ENCODE data around the gene RAB36.

The RAB36 gene

GRCh38 chr22:23207729-23208393, 62.6 kb downstream of the RAB36 start:
- no peak for DNase-seq (ENCODE audit: low read depth)
- TF ChIP-seq MAX (IDR thresholded peaks at IDR 0.05; ENCODE audit: low read depth, low read length) (no peak), MYC (IDR thresholded peaks at IDR 0.05; ENCODE audit: low read depth, low read length) (no peak), CTCF (IDR thresholded peaks at IDR 0.05; ENCODE audit: low read depth, low read length) (no peak), POLR2A (IDR thresholded peaks at IDR 0.05; ENCODE audit: extremely low read depth, insufficient read length) (no peak)
- H3K4me3 ChIP-seq (ENCODE audit: low read depth, low read length) = no peak overlapping the region

- H3K4me3 ChIP-seq (ENCODE audit: low read depth, low read length) = no peak overlapping the region
- TF ChIP-seq CTCF (IDR thresholded peaks at IDR 0.05; ENCODE audit: low read depth, low read length) (no peak), MAX (IDR thresholded peaks at IDR 0.05; ENCODE audit: low read depth, low read length) (no peak), POLR2A (IDR thresholded peaks at IDR 0.05; ENCODE audit: extremely low read depth, insufficient read length) (no peak), MYC (IDR thresholded peaks at IDR 0.05; ENCODE audit: low read depth, low read length) (no peak)
- DNase-seq (ENCODE audit: low read depth) = no peak
Observed at GRCh38 chr22:23210428-23211170, 65.3 kb downstream of the RAB36 start.

- TF ChIP-seq MAX (IDR thresholded peaks at IDR 0.05; ENCODE audit: low read depth, low read length) (no peak), CTCF (IDR thresholded peaks at IDR 0.05; ENCODE audit: low read depth, low read length) (no peak), POLR2A (IDR thresholded peaks at IDR 0.05; ENCODE audit: extremely low read depth, insufficient read length) (no peak), MYC (IDR thresholded peaks at IDR 0.05; ENCODE audit: low read depth, low read length) (no peak)
- DNase-seq (ENCODE audit: low read depth) = no peak
- no peak overlapping the region for H3K4me3 ChIP-seq (ENCODE audit: low read depth, low read length)
Observed at GRCh38 chr22:23211622-23212021, 66.3 kb downstream of the RAB36 start.

GRCh38 chr22:23212061-23213021, 67.1 kb downstream of the RAB36 start:
- TF ChIP-seq CTCF (IDR thresholded peaks at IDR 0.05; ENCODE audit: low read depth, low read length) = no peak
- no peak for TF ChIP-seq POLR2A (IDR thresholded peaks at IDR 0.05; ENCODE audit: extremely low read depth, insufficient read length)
- TF ChIP-seq MYC (IDR thresholded peaks at IDR 0.05; ENCODE audit: low read depth, low read length) = no peak
- no peak for TF ChIP-seq MAX (IDR thresholded peaks at IDR 0.05; ENCODE audit: low read depth, low read length)
- DNase-seq (ENCODE audit: low read depth) = no peak
- H3K4me3 ChIP-seq (ENCODE audit: low read depth, low read length) = no peak overlapping the region

- no peak for TF ChIP-seq MYC (IDR thresholded peaks at IDR 0.05; ENCODE audit: low read depth, low read length)
- TF ChIP-seq POLR2A (IDR thresholded peaks at IDR 0.05; ENCODE audit: extremely low read depth, insufficient read length) = no peak
- no peak for TF ChIP-seq MAX (IDR thresholded peaks at IDR 0.05; ENCODE audit: low read depth, low read length)
- no peak for TF ChIP-seq CTCF (IDR thresholded peaks at IDR 0.05; ENCODE audit: low read depth, low read length)
- H3K4me3 ChIP-seq (ENCODE audit: low read depth, low read length) = no peak overlapping the region
- DNase-seq (ENCODE audit: low read depth) = no peak
Observed at GRCh38 chr22:23213022-23213555, 67.8 kb downstream of the RAB36 start.
